Iris pigment epithelial cell (primary cell): ENCODE results near the gene LIN28B.
A peak's percentile ranks its signal among the peaks of the same experiment; 100 is the strongest.
"Not testable (repeated sequence)": the region's sequence is repeated elsewhere in the genome, so short reads cannot be mapped to it uniquely, and the experiment has no call there.

Experiments
- DNase-seq: peaks from one replicate; pipeline ENCODE4 v3.0.0-alpha.2; 2011; ENCODE audit warnings: low read depth

The LIN28B gene

GRCh38 chr6:104956731-104957294 is at the start of gene LIN28B:
TSS of gene LIN28B (plus strand) at chr6:104957107. CDS start at chr6:104957251, 144 bp downstream.
- no peak for DNase-seq

DNA sequence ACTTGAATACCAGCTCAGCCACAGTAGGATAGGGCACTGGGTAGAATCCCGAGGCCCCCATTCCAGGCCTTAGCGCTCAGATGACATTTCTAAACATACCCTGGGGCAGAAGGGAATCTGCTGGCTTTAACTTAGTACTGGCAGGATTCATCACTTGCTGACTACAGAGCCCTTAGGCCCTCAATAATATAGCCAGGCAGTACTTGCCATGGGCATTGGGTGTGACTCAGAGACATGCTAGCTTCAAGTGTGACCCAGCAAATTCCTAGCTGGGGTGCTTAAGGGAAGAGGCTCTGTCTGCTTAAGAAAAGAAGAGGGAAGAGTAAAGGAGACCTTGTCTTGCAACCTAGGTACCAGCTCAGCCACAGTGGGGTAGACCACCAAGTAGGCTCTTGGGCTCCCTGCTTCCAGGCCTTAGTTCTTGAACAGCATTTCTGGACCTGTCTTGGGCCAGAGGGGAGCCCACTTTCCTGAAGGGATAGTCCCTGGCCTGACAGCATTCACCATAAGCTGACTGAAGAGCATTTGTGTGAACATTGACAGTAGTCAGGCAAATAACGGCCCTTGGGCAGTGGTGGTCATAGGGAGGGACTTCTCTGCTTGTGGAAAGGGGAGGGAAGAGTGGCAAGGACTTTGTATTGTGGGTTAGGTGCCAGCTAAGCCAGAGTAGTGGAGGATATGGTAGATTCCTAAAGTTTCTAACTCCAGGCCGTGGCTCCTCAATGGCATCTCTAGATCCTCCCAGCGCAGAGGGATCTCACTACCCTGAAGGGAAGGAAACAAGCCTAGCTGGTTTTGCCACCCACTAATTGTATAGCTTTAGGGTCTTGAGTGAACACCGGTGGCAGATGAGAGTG is 48.6 kb upstream of the LIN28B start:
- DNase-seq: peak; percentile 15

GRCh38 chr6:104908888-104909525 is 47.9 kb upstream of the LIN28B start:
- no peak for DNase-seq

DNA sequence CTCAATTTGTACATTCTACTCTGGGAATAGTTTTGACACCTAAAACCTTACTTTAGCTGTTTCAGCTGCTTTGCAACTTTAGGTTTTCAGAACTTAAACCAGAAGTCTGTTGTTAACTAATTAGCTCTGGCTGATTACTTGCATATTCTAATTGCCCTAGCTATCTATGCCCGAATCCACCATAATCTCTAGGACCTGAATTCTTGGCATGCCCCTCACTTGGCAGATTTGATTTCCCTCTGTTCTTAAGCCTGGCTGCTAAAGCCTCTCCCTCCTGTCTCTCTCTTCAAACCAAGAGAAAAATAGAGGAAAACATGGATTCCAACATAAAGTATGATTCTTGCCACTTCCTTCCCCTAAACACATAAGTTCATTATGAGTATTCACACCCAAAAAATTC is 35.0 kb upstream of the LIN28B start:
- no peak for DNase-seq

DNA sequence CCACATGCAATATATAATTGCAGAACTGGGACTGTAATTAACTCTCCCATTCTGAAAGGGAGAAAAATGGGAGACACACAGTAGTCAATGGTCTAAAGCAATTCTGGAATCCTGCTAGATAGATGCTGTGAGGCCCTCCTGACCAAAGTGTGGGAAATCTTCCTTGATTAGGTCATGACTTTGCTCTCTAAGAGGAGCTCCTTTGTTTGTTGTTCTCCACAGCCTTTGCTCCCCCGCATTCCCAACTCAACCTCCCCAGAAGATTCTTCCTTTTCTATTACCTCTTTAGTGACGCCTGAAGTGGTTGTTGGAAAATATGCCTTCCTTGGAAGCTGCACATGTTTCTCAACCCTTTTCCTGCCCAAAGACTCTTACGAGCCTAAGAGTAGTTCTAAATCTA is 28.8 kb upstream of the LIN28B start:
- no peak for DNase-seq

GRCh38 chr6:104929353-104929752 is 27.6 kb upstream of the LIN28B start:
- DNase-seq: no peak

- no peak for DNase-seq
Measured at GRCh38 chr6:104930939-104931338, 26.0 kb upstream of the LIN28B start.

DNA sequence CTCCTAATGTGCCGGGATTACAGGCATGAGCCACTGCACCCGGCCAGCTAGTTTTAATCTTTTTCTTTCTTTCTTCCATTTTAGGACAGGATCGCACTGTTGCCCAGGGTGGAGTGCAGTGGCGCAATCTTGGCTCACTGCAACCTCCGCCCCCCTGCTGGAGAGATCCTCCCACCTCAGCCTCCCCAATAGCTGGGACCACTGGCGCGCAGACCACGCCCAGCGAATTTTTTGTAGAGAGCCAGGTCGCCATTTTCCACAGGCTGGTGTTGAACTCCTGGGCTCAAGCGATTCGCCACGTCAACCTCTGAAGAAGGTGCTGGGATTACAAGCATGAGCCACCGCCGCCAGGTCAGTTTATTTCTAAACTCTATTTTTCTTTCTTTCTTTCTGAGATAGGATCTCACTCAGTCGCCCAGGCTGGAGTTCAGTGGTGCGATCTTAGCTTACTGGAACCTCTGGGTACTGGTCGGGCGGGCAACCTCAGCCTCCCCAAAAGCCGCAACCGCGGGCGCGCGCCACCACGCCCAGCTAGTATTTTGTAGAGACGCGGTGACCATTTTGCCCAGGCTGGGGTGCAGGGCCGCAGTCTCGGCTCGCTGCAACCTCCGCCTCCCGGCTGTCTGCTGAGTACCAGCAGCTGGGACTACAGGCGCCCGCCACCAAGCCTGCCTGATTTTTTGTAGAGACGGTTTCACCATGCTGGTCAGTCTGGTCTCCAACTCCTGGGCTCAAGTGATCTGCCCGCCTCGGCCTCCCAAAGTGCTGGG is 20.0 kb upstream of the LIN28B start:
- DNase-seq: no peak

DNA sequence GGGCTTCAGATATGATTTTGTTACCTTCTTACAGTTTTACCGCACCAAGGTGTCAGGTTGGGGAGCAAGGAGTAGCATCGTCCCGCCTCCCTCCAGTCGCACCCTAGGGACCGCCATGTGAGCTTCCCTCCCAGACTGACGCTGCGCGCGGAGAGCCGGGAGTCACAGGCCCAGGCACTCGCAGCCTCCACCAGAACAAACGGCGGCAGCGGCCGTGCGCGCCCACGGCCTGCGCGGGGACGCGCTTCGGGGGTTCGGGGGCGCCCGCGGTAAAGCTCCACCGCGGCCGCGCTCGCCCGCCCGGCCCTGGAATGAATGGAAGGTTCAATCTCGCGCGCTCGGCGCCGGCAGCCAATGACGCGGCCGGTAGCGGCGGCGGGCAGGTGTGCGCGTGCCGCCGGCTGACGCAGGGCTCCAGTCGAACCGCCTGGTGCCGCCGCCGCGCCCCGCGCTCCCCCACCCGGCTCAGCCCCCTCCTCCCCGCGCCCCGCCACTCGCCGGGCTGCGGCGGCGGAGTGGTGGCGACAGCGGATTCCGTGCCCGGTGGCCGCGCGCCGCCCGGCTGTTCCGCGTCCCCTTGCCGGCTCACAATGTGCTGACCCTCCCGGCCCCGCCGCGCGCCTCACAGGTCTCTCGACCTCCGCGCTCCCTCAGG is 16.5 kb upstream of the LIN28B start:
- no peak for DNase-seq

DNA sequence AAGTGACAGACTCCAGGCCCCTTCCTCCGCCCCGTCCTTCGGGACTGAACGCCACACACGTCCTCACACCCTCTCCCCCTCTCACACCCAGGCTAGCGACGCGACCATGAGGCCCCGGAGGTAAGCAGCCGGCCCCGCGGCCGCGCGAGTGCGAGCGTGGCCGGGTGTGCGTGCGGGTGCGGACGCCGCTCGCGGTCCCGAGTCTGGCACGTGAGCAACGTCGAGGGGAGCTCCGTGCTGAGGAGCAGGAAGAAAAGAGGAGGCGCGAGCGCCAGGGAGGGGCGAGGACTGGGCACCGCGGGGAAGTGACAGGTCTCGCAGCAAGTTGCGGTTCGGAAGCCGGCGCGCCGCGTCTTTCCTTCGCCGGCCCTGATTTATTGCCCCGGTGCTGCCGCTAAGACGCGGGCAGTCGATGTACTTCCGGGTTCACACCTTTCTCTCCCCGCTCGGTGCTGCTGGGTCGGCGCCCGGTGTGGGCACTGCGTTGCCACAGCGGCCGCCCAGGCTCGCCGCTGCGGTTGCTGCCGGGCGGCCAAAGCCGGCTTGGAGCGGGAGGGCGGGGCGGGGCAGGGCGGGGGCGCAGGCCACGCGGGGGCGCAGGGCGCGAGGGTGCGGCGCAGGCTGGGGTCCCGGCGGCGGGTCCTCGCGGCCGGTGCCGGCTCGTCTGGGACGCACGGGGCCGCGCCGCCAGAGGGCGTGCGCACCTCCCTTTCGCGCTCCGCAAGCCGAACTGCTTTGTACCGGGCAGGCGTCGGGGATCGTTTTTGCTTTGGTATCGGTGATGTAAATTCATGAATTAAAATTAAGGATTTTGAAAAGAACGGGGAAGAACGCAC is 15.8 kb upstream of the LIN28B start:
- DNase-seq: peak; percentile 50

DNA sequence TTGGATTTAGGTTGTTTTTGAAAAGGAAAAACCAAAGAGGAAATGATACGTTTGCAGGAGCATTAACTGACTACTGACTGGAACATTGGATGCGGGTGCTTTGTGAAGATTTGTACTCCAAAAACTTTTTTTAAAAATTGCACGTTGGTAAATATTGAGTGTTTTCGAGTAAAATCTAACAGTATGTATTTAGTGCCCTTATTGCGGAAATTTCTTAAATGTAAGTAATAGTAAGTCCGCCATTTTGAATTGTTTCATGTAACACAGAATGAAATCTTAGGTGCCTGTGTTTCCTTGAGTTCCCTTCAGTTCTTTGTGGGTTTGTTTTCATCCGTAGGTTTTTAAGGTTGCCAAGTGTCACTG is 15.2 kb upstream of the LIN28B start:
- no peak for DNase-seq

GRCh38 chr6:104943781-104944180 is 13.1 kb upstream of the LIN28B start:
- peak; percentile 34 for DNase-seq

DNA sequence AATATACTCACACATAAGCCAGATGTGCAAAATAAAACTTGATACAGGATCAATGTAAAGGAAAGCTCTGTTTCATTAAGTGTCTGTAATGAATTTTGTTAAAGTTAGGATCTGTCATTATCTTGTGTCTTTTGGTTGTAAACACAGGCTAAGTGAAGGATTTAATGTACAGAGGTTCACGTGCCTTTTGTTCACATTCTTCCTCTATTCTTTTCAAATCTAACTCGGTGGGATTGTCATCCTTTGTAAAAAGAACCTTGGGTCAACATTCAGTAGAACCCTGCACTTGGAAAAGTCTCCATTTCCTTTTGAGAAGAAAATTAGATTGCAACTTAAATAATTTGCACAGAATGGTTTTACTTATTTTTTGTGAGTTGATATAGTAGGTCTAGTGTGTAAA is 7.7 kb upstream of the LIN28B start:
- DNase-seq: no peak

GRCh38 chr6:104951677-104952076 is 5.2 kb upstream of the LIN28B start:
- no peak for DNase-seq

- DNase-seq: no peak
Measured at GRCh38 chr6:104952911-104953399, 4.0 kb upstream of the LIN28B start.

- DNase-seq: not testable (repeated sequence)
Measured at GRCh38 chr6:104953400-104954189, 3.3 kb upstream of the LIN28B start.

DNA sequence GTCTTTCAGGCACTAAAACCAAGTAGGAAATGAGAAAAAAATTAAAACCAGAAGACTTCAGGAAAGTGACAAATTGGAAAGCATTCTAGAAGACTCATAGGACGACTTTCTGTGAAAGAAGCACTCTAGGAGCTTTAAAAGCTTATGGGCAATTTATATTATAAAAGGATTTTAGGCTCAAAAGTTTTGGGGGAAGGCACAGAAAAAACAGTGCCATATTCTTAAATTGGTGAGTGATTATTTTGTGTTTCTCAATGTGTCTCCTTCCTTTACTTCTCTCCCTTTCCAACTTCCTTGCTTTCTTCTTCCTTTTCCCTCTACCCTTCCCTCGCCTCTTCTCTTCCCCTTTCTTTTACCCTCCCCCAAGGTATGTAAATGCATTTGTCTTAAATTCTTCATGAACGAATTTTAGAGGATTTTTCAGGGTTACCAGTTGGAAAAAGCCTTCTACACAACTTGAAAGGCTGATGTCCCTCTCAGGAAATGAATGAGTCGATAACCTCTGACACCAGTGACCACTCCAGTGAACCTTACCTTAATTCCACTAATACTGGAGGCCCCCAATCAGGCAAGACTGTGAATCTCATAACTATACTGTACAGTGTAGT is 2.6 kb upstream of the LIN28B start:
- no peak for DNase-seq

DNA sequence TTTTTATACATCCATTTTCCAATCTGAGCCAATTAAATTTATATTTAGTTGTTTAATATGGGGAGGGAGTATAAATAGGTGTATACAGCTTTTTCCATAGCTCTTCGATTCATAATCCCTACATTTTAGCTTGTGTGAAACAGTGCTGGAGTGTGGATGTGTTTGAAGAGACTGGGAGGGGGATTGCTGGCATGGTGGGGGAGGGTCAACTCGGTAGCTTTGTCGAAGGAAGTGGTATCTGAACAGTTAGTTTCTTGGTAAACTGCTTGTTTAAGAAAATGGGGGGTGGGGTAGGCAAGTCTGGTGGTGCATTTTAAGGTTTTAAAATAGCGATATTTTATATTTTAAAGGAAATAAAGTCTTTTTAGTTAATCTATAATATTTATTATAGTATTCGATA is 1.4 kb upstream of the LIN28B start:
- no peak for DNase-seq

DNA sequence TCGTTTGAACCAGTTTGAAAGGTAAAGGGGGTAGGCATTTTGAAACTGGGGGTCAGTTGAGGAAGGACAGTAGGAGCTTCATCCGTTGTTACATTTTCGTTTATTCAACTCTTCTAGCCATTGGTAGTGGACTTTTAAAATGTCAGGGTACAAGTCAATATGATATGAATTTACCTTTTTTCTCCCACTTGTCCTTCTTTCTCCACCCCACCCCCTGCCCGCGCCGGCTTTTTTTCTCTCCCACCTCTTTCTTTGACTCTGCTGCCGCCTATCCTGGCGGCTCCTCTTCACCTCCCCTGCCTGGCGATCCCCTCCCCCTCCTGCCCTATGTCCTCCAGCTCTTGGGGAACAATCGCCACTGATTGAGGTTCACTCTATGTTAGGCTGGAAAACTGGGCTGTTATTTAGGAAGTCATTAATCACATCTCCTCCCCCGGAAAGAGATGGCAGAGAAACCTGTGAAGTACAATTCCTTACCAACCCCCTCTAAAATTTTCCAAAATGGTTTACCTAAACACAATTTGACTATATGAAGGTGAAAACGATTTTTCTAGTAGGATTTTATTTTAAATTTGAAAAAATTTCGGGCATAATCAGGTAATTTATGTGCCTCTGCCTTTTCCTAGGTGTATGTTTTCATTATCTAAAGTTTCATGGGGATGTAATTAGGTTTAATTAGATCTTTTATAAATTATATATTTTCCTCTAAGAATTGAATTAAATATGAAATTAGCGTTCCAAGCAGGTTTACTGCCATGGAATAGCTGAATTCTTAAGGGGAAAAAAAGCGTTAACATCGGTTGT is 778 bp upstream of the LIN28B start:
- no peak for DNase-seq
